Psoas muscle (tissue), 8 donors: Measurements from ENCODE around the gene CLUH. TPM values are rescaled to one million over a fixed set of nuclear protein-coding genes. Genes with fewer than 3 reads are reported as not detected.

Source experiments
- ATAC-seq, 4 donors: fragments of 200-7000 bp; cut with Tn5 transposase; one replicate each; pipeline ENCODE4 v1.9.1; 2020; ENCODE audit warnings: moderate library complexity in 3 of 4, mild to moderate bottlenecking in 2 of 4
- DNase-seq, 2 donors: peaks; one replicate each; pipeline ENCODE4 v3.0.0-alpha.2; 2020
- H3K27ac ChIP-seq: fragments of 200-600 bp; one replicate; pipeline ENCODE4 v1.8.0; 2022
- H3K27me3 ChIP-seq, 3 donors: fragments of 200-600 bp in 1 of 3; one replicate each; pipeline versions ENCODE4 v1.6.1 to v1.8.0; 2013 to 2022; ENCODE audit warnings: low read length in 2 of 3, mild to moderate bottlenecking in 2 of 3, moderate library complexity in 1 of 3; ENCODE audit not compliant: insufficient read depth in 3 of 3
- H3K36me3 ChIP-seq, 2 donors: fragments of 200-600 bp in 1 of 2; one replicate each; pipeline versions ENCODE4 v1.6.1 to v1.8.0; 2013 to 2022; ENCODE audit warnings: low read depth in 1 of 2, mild to moderate bottlenecking in 1 of 2, moderate library complexity in 1 of 2; ENCODE audit not compliant: insufficient read depth in 1 of 2
- H3K4me1 ChIP-seq: fragments of 200-600 bp; one replicate; pipeline ENCODE4 v1.8.0; 2022
- H3K4me3 ChIP-seq: fragments of 200-600 bp; one replicate; pipeline ENCODE4 v1.8.0; 2022; ENCODE audit warnings: mild to moderate bottlenecking
- H3K9me3 ChIP-seq: fragments of 200-600 bp; one replicate; pipeline ENCODE4 v1.8.0; 2022
- CTCF ChIP-seq: fragments of 200-600 bp; IDR thresholded peaks from one replicate; pipeline ENCODE4 v1.8.0; 2022; ENCODE audit warnings: antibody characterized with exemption
- WGBS, 3 donors: extraction: QIAGEN DNeasy Blood & Tissue Kit; methylation state at CpG; one replicate each; pipeline versions ENCODE4 v1.1.6 to v1.1.7; 2013; 5-methylcytosine and 5-hydroxymethylcytosine counted together
- intact Hi-C, 2 donors: fragments of 100-400 bp; cut with DNase I; formaldehyde crosslinking; loops; one replicate each; pipeline versions ENCODE4 v1.11.0 to v1.14.2; 2022
- polyA plus RNA-seq, 3 donors: library from polyadenylated mRNA; stranded (reverse); fragments of 200-250 nt; gene quantifications; one replicate each; pipeline ENCODE4 v1.2.3, GENCODE V29; 2013
- total RNA-seq, 4 donors: library from RNA; stranded (reverse); fragmentation: NEBNext Ultra II Directional in 2 of 4; extraction: Animal tissue kit (Norgen Biotek cat#: 25700) in 2 of 4; gene quantifications; one replicate each; pipeline versions ENCODE4 v1.2.1 to v1.2.4, GENCODE V29; 2021 to 2023
- donor health status: healthy with polysubstance abuse.
- donor health status: DM: no; HTN: no; CAD: no; lungs with moderate emphysema.
- donor health status: Bipolar disorder and iron deficiency.
- donor health status: healthy.
- donor health status: DM: yes; HTN: yes; CAD: no.
- donor health status: DM: no; HTN: no; CAD: no.
- donor health status: DM: no; HTN: no; CAD: no.
- donor health status: DM: yes; HTN: yes; CAD: no.

The CLUH gene
- total and polyA plus RNA-seq, 7 donors, result 92.2 to 218 (median 121) TPM

- Histone ChIP-seq H3K27me3 (peaks cover 0 to 3% (median 0%) of the 10 kb centered on the region in 3 donors), H3K27ac (no peak overlapping the region), H3K9me3 (no peaks in the 10 kb centered on the region), H3K4me1 (no peaks in the 10 kb centered on the region), H3K36me3 (no peaks in the 10 kb centered on the region), H3K4me3 (peak overlapping the region; percentile 55)
- 11 to 14% (median 12%) methylated on average over 17 to 18 of the region's 18 CpGs for WGBS, 3 donors
- intact Hi-C loops, result no loop called here
- no peak for DNase-seq
- ATAC-seq, result peak; percentile 12 to 43 (median 16)
- TF ChIP-seq CTCF, result no peak
These were observed 12.0 kb upstream of the CLUH start for GRCh38 chr17:2723505-2723996.

- Histone ChIP-seq H3K9me3 (no peaks in the 10 kb centered on the region), H3K36me3 (no peaks in the 10 kb centered on the region), H3K27me3 (peaks cover 0 to 3% (median 0%) of the 10 kb centered on the region in 3 donors), H3K4me3 (no peak overlapping the region), H3K4me1 (no peaks in the 10 kb centered on the region), H3K27ac (no peak overlapping the region)
- ATAC-seq, result no peak
- 37 to 47% (median 42%) methylated on average over 8 to 10 of the region's 10 CpGs for WGBS, 3 donors
- no peak for DNase-seq
- intact Hi-C loops, result no loop called here
- no peak for TF ChIP-seq CTCF
These were observed 11.0 kb upstream of the CLUH start for GRCh38 chr17:2722611-2723010.

GRCh38 chr17:2721603-2722002 lies 10.0 kb upstream of the CLUH start:
- Histone ChIP-seq H3K27me3 (peaks cover 0 to 3% (median 0%) of the 10 kb centered on the region in 3 donors), H3K4me1 (no peaks in the 10 kb centered on the region), H3K9me3 (no peaks in the 10 kb centered on the region), H3K4me3 (no peak overlapping the region), H3K36me3 (no peaks in the 10 kb centered on the region), H3K27ac (no peak overlapping the region)
- ATAC-seq (no peak), DNase-seq (no peak)
- 63 to 75% (median 64%) methylated on average over 4 of the region's 4 CpGs for WGBS, 3 donors
- intact Hi-C loops, result no loop called here
- TF ChIP-seq CTCF, result no peak

- DNase-seq, result peak in 1 of 2 donors; percentile 15
- no peak for ATAC-seq
- TF ChIP-seq CTCF, result no peak
- H3K27ac ChIP-seq, result no peak overlapping the region
- intact Hi-C loops, result no loop called here
- no peaks in the 10 kb centered on the region for H3K9me3 ChIP-seq
- H3K4me1 ChIP-seq, result no peaks in the 10 kb centered on the region
- H3K27me3 ChIP-seq, result no peaks in the 10 kb centered on the region
- WGBS, 3 donors, result 58 to 68% (median 58%) methylated on average over 4 of the region's 4 CpGs
- peaks cover 0 to 5% of the 10 kb centered on the region in 2 donors for H3K36me3 ChIP-seq
- no peak overlapping the region for H3K4me3 ChIP-seq
These were observed 8.3 kb upstream of the CLUH start for GRCh38 chr17:2719861-2720260.
